Amniotic stem cell (primary cell): ENCODE results near the gene SLC16A8.

Experiments
- DNase-seq: peaks from one replicate; lab custom pipeline; 2025; lab: John Stamatoyannopoulos, UW

The SLC16A8 gene

GRCh38 chr22:38112381-38112780 lies 28.4 kb upstream of the SLC16A8 start:
- DNase-seq, result no peak

DNA sequence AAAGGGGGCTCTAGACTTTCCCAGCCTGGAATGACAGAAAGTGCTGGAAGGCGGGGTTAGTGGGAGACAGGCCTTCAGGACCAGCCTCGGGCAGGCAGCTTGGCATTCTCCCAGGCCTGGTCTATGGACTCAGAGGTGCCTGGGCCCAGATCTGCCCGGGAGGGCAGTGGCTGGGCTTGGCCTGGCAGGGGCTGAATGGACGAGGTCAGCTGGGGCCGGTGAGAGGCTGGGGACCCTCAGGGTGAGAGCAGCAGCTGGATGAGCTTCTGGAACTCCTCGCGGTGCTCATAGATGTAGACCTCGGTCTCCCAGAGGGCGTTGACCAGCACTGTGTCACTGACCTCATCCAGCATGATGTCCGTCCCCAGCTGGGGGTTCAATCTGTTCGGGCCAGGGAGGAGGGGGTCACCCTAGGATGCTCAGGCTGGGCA lies 28.0 kb upstream of the SLC16A8 start:
- no peak for DNase-seq

DNA sequence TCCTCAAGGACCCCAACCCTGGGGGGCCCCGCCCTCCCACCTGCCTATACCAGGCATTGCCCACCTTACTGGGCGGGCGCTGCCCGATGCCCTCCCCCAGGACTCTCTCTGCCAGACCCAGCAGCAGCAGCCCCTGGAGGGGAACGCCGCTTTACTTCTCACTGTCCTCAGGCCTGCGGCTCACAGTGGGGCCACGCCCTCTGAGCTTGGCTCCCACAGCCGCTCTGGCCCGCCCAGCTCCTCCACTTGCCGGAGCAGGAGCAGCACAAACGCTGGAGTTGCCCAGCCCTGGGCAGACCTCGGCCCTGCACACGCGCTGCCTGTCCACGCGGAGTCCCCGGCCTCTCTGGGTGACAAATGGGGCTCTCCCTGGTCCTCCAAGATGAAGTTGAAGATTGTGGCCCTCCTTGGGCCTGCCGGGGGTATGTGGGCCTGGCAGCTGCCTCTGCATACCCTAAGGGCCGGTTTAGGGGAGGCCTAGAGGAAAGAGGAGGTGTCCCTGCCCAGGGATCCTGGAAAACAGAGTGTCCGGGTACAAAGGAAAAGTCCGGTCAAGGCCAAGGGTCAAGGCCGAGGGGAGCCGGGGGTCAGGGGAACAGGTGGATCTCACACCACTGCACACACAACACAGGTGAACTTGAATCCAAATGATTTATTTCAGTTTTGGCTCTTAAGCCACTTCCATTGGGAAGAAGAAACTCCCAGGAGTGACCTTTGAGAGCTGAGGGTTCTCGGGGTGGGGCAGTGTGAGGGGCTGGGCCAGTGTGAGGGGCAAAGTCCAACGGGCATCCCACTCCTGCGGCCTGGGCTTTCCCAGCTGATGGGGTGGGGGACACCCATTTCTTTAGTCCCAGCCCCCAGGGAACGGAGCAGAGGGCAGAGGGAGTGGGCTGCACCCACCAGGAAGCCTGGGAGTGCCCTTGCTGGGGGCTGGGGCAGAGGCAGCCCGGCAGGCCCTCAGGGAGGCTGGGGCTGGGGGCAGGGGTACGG lies 27.2 kb upstream of the SLC16A8 start:
- no peak for DNase-seq

DNA sequence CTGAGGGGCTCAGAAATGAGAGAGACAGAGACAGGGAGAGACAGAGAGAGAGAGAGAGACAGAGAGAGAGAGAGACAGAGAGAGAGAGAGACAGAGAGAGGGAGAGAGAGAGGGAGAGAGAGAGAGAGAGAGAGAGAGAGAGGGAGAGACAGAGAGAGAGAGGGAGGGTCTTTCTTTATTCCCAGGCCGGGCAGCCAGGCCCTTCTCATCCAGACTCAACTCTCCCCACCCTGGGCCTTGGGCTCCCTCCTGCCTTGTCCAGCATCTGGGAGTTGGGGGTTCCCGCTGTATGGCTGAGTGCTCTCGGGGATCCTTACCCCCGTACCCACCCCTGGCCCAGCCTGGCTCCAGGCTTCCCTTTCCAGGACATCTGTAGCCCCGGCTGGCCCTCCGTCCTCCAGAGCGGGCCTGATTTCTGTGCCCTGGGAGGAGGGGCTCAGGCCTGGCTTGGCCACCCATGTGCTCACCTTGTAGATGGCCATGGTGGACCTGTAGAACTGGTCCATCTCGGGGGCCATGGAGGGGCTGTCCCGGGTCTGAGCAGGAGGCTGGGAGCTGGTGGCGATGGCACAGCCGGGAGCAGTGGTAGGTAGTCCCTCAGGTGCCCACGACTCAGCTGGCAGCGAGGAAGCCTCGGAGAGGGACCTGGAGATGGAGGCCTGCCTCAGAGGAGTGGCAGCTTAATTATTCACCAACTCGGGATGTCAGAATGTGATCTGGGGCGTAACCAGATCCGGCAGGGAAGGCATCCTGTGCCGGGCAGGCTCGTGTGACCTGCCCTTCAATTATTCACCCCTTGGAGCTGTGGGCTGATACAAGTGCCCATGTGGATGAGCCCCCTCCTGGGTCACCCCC lies 26.3 kb upstream of the SLC16A8 start, which contains the start of gene BAIAP2L2:
BAIAP2L2 (minus strand) TSS at position 677 of the 855 bp plus-strand sequence; CDS start at position 518, 159 bp downstream.
- DNase-seq, result no peak

- DNase-seq, result no peak
Measured at GRCh38 chr22:38109371-38110001, 25.5 kb upstream of the SLC16A8 start.

GRCh38 chr22:38108561-38109319 lies 24.8 kb upstream of the SLC16A8 start:
- DNase-seq, result no peak

DNA sequence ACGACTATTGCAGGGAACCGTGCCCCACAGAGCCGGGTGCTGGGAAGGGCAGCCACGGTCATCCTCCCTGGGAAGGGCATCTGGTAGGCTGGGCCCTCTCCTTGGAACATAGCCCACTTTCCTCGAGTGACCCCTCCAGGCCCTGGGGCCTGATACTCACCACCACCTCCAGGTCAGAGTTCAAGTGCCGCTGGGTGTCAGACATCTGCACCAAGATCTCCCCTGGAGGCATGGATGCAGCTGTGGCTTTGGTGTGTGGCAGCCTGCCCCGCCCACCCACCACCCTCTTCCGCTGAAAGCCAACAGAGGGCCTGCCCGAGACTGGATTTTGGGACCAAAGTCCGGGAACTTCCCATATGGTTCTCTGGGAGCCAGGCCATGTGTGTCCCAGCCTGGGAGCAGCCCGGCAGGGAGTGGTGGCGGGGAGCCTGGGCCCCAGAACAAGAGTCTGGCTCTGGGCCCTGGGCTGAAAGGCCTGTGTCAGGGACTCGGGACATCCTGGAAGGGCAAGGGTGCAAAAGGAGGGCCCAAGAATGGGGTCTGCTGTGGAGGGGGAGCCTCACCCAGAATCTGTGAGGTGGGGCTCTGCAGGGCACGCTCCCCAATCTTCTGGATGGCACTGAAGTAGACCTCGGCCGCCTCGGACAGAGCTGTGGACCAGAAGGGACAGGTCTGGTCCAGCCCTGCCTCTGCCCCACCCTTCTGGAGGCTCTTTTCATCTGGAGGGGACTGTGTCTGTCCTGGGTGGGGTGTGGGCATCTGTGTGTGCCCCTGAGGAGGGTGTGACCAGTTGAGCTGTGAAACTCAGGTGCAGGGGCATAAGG lies 23.9 kb upstream of the SLC16A8 start:
- DNase-seq, result no peak

DNA sequence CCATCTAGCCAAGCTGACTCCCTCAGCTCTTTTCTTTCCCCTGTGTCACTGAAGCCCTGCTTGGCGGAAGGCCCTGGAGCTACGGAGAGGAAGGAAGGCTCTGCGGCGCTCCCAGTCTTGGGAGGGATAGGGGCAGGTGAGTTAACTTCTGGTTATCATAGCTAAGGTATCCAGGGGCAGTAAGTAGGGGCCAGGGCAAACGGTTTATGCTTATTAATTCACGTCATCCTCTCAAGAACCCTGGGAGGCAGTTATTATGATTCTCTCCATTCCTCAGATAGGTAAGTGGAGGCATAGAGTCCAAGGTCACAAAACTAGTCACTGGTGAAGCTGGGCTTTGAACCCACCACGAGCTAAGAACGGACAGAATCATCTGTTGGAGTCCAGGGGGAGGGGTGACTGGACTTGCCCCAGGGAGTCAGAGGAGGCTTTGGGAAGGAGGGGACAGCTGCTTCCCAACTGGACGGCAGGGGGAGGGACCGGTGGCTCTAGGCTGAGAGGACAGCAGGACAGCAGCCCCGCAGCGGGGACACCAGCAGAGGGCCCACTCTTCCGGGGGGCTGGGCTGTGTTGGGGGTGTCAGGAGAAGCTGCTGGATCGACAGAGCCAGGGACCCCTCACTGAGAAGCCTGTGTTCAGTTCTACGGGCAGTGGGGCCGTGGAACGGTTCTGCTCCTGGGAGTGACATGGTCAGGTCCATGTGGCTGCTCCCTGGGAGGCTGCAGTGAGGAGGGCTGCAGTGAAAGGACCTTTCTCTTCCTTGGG lies 23.0 kb upstream of the SLC16A8 start:
- no peak for DNase-seq

GRCh38 chr22:38104084-38104483 lies 20.1 kb upstream of the SLC16A8 start:
- no peak for DNase-seq

GRCh38 chr22:38103641-38104040 lies 19.7 kb upstream of the SLC16A8 start:
- DNase-seq, result no peak

DNA sequence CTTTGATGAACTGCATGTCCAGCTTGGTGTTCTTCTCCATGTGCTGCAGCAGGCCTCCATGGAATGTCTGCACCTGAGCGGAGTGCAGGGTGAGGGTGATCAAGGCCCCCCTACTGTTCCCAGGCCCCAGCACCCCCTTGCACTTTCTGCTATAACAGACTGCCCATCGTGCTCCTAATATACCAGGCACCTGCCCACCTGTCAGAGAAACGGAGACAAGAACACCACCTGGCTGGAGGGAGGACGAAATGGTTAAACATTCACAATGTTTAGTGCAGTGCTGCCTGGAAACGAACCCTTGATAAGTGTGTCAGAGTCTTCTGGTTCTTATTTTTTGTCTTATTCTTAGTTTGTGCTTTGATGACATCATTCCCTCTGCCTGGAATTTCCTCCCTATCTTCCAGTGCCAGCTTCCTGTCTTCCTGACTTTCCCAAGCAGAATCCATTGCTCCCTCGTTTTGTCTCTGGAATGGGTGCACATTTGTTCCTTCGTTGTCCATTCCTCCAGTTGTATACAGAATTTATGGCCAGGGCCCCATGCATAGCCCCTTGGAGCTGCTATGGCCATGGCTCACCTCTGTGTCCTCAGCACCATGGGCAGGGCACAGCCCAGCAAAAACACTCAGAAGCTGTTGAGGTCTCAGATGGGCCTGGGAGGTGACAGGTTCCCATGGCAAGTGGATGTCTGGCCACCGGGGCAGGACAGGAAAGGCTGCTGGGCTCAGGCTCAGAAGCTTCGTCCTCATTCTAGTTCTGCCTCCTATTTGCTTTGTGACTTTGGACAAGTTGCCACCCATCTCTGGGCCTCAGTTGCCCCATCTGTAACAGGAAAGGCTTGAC lies 14.6 kb upstream of the SLC16A8 start:
- no peak for DNase-seq

- no peak for DNase-seq
Measured at GRCh38 chr22:38097557-38098409, 13.8 kb upstream of the SLC16A8 start.

GRCh38 chr22:38097058-38097457 lies 13.1 kb upstream of the SLC16A8 start:
- DNase-seq, result no peak

- no peak for DNase-seq
Measured at GRCh38 chr22:38089474-38089851, 5.5 kb upstream of the SLC16A8 start.

DNA sequence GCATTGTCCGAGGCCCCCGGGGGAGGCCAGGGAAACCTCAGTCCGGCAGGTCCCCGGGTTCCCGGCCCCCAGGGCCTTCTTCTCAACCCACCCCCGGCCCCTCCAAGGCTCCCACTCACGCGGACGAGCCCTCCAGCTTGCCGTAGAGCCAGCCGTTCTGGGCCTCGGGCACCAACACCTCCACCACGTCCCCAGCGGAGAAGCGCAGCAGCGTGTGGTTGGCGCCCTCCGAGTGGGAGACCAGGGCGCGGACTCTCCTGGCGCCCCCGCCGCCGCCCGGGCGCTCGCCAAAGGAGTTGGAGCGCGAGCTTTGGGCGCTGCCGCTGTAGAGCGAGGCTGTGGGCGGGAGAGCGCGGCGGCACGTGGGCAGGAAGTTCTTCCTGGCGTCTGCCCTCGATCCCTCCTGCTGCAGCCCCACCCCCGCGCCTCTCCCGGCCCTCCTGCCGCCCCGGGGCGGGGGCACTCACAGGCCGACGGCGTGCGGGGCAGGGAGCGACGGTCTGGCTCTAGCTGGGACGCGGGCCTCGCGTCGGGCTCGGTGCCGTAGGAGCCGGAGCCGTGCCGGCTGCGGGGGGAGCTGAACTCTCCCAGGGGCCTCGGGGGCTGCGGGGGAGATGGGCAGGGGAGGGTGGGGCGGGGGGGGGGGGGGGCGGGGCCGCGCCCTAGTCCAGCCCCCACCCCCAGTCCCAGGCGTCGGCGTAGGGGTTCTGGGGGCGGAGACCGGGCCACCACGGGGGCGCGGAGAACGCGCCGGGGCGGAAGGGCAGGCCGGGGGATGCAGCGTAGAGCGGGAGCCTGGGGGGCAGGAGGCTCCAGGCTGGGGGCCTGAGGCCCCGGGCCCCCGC lies 4.9 kb upstream of the SLC16A8 start:
- DNase-seq, result no peak

GRCh38 chr22:38087855-38088254 lies 3.9 kb upstream of the SLC16A8 start:
- no peak for DNase-seq

GRCh38 chr22:38086942-38087341 lies 3.0 kb upstream of the SLC16A8 start:
- no peak for DNase-seq
